GM18873 (cell line): ENCODE results near the gene PLRG1.
A peak's percentile ranks its signal among the peaks of the same experiment; 100 is the strongest.

ENCODE experiments used
- ATAC-seq: cut with Tn5 transposase; IDR thresholded peaks from one replicate; pipeline ENCODE4 v1.9.1; 2021; ENCODE audit warnings: mild to moderate bottlenecking, moderate library complexity, moderate number of reproducible peaks; ENCODE audit not compliant: unreplicated experiment, low FRiP score

Gene PLRG1

GRCh38 chr4:154485127-154485773, 65.0 kb downstream of the PLRG1 start:
- peak; percentile 97 for ATAC-seq
